ENCODE results near the gene CD300H.

DNA sequence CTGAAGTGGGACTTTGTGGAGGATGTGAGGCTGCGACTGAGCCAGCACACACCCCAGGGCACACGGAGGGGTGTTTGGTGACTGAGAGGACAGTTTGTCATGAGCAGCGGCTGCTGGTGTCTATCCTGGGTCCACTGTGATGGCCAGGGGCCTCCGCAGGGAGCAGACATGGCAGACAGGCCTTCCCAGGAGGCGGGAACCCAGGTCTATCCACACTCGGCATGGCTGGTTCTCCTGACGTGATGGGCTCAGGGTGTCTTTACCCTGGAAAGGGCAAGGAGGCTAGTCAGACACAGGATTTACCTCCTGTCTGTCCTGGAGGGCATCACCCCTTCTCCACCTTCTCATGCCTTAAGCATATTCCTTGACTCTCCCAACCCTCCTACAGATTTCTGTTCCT, 20.7 kb downstream of the CD300H start:
- TF ChIP-seq, protein P1, sequence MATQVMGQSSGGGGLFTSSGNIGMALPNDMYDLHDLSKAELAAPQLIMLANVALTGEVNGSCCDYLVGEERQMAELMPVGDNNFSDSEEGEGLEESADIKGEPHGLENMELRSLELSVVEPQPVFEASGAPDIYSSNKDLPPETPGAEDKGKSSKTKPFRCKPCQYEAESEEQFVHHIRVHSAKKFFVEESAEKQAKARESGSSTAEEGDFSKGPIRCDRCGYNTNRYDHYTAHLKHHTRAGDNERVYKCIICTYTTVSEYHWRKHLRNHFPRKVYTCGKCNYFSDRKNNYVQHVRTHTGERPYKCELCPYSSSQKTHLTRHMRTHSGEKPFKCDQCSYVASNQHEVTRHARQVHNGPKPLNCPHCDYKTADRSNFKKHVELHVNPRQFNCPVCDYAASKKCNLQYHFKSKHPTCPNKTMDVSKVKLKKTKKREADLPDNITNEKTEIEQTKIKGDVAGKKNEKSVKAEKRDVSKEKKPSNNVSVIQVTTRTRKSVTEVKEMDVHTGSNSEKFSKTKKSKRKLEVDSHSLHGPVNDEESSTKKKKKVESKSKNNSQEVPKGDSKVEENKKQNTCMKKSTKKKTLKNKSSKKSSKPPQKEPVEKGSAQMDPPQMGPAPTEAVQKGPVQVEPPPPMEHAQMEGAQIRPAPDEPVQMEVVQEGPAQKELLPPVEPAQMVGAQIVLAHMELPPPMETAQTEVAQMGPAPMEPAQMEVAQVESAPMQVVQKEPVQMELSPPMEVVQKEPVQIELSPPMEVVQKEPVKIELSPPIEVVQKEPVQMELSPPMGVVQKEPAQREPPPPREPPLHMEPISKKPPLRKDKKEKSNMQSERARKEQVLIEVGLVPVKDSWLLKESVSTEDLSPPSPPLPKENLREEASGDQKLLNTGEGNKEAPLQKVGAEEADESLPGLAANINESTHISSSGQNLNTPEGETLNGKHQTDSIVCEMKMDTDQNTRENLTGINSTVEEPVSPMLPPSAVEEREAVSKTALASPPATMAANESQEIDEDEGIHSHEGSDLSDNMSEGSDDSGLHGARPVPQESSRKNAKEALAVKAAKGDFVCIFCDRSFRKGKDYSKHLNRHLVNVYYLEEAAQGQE (IDR thresholded peaks at IDR 0.05; ENCODE audit: insufficient read depth in 1 of 2, low read depth in 2 of 2, low read length in 1 of 2): no peak
- TF ChIP-seq SIN3A (IDR thresholded peaks at IDR 0.05; ENCODE audit: borderline replicate concordance, insufficient read depth, low read depth, low read length): no peak
- TF ChIP-seq, protein P2, sequence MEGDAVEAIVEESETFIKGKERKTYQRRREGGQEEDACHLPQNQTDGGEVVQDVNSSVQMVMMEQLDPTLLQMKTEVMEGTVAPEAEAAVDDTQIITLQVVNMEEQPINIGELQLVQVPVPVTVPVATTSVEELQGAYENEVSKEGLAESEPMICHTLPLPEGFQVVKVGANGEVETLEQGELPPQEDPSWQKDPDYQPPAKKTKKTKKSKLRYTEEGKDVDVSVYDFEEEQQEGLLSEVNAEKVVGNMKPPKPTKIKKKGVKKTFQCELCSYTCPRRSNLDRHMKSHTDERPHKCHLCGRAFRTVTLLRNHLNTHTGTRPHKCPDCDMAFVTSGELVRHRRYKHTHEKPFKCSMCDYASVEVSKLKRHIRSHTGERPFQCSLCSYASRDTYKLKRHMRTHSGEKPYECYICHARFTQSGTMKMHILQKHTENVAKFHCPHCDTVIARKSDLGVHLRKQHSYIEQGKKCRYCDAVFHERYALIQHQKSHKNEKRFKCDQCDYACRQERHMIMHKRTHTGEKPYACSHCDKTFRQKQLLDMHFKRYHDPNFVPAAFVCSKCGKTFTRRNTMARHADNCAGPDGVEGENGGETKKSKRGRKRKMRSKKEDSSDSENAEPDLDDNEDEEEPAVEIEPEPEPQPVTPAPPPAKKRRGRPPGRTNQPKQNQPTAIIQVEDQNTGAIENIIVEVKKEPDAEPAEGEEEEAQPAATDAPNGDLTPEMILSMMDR (IDR thresholded peaks at IDR 0.05): no peak
